OCI-LY1 (cell line): ENCODE data around the gene A1BG.
A peak's percentile ranks its signal among the peaks of the same experiment; 100 is the strongest.

ENCODE experiments used
- H2AFZ ChIP-seq: fragments of 200-600 bp; sonication (generic), shearing (Covaris generic); 2 replicates; pipeline ENCODE4 v1.6.0; 2014; ENCODE audit warnings: antibody characterized with exemption, mild to moderate bottlenecking, low read length
- H3F3A ChIP-seq: fragments of 200-600 bp; sonication (generic), shearing (Covaris generic); 2 replicates; pipeline ENCODE4 v1.6.0; 2014; ENCODE audit warnings: mild to moderate bottlenecking, antibody characterized with exemption, low read length, moderate library complexity; ENCODE audit not compliant: insufficient read depth
- H3K27ac ChIP-seq: fragments of 200-600 bp; sonication (generic); 2 replicates; pipeline ENCODE4 v1.5.1; 2014; ENCODE audit warnings: low read length, mixed run types, mild to moderate bottlenecking, low read depth; ENCODE audit not compliant: poor library complexity, severe bottlenecking
- H3K27me3 ChIP-seq: fragments of 200-600 bp; sonication (generic); 2 replicates; pipeline ENCODE4 v1.6.0; 2014; ENCODE audit warnings: antibody characterized with exemption, mild to moderate bottlenecking, low read length, moderate library complexity; ENCODE audit not compliant: insufficient read depth
- H3K36me3 ChIP-seq: fragments of 200-600 bp; sonication (generic); 2 replicates; pipeline ENCODE4 v1.6.1; 2014; ENCODE audit warnings: mild to moderate bottlenecking, antibody characterized with exemption, low read length, moderate library complexity, mixed read lengths; ENCODE audit not compliant: insufficient read depth
- H3K4me1 ChIP-seq: fragments of 200-600 bp; sonication (generic); 2 replicates; pipeline ENCODE4 v1.5.1; 2014; ENCODE audit warnings: mild to moderate bottlenecking, low read length, moderate library complexity; ENCODE audit not compliant: insufficient read depth, severe bottlenecking
- H3K4me2 ChIP-seq: fragments of 200-600 bp; sonication (generic), shearing (Covaris generic); 2 replicates; pipeline ENCODE4 v1.6.1; 2014; ENCODE audit warnings: low read length
- H3K4me3 ChIP-seq: fragments of 200-600 bp; sonication (generic); 2 replicates; pipeline ENCODE4 v1.5.1; 2014; ENCODE audit warnings: low read length, low read depth, mild to moderate bottlenecking, mixed read lengths; ENCODE audit not compliant: poor library complexity, severe bottlenecking
- H3K79me2 ChIP-seq: fragments of 200-600 bp; shearing (Covaris generic); 2 replicates; pipeline ENCODE4 v1.6.1; 2016; ENCODE audit warnings: mixed run types, low read length, mixed read lengths; ENCODE audit not compliant: insufficient read depth
- H3K9ac ChIP-seq: fragments of 200-600 bp; sonication (generic), shearing (Covaris generic); 2 replicates; pipeline ENCODE4 v1.6.1; 2014; ENCODE audit warnings: mild to moderate bottlenecking, low read length, mixed read lengths
- H3K9me2 ChIP-seq: fragments of 200-600 bp; sonication (generic), shearing (Covaris generic); 2 replicates; pipeline ENCODE4 v1.6.1; 2014; ENCODE audit warnings: low read depth, mild to moderate bottlenecking, low read length, mixed read lengths
- H3K9me3 ChIP-seq: fragments of 200-600 bp; shearing (Covaris generic); 2 replicates; pipeline ENCODE4 v1.6.1; 2014; ENCODE audit warnings: low read length, mixed read lengths
- H4K20me1 ChIP-seq: fragments of 200-600 bp; sonication (generic), shearing (Covaris generic); 2 replicates; pipeline ENCODE4 v1.6.0; 2016; ENCODE audit warnings: mild to moderate bottlenecking, low read length; ENCODE audit not compliant: insufficient read depth
- EZH2 ChIP-seq: fragments of 200-600 bp; sonication (generic), shearing (Covaris generic); IDR thresholded peaks from 2 replicates; pipeline ENCODE4 v1.8.0; 2017; ENCODE audit warnings: borderline replicate concordance, mixed run types, mild to moderate bottlenecking, antibody characterized with exemption, low read length, moderate library complexity, mixed read lengths
- TF ChIP-seq, protein P1 (sequence below): fragments of 200-600 bp; sonication (generic), shearing (Covaris generic); IDR thresholded peaks from 2 replicates; pipeline ENCODE4 v1.5.1; 2017; ENCODE audit warnings: mild to moderate bottlenecking, antibody characterized with exemption, low read length, moderate library complexity, mixed read lengths

A1BG gene

DNA sequence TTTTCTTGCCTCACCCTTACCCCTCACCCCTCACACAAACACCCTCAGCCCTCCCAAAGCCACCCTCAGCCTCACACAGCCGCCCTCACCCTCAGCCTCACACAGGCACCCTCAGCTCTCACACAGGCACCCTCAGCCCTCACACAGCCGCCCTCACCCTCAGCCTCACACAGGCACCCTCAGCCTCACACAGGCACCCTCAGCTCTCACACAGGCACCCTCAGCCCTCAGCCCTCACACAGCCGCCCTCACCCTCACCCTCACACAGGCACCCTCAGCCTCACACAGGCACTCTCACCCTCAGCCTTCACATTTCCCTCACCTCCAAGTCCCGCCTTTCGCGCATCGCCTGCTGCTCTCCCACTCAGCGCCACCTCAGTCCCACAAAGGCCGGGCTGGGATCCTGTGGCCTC, 26.8 kb downstream of the A1BG start:
- Histone ChIP-seq H3F3A (no peaks in the 10 kb centered on the region), H3K9ac (peak overlapping the region; percentile 80), H3K27ac (no peak overlapping the region), H3K79me2 (no peaks in the 10 kb centered on the region), H2AFZ (no peak overlapping the region), H3K36me3 (no peaks in the 10 kb centered on the region), H3K9me2 (no peaks in the 10 kb centered on the region), H3K4me3 (peak overlapping the region; percentile 74), H3K4me2 (peak overlapping the region; percentile 71), H3K27me3 (no peaks in the 10 kb centered on the region), H3K9me3 (no peaks in the 10 kb centered on the region), H4K20me1 (no peaks in the 10 kb centered on the region), H3K4me1 (peaks cover 34% of the 10 kb centered on the region)
- TF ChIP-seq, protein P1, sequence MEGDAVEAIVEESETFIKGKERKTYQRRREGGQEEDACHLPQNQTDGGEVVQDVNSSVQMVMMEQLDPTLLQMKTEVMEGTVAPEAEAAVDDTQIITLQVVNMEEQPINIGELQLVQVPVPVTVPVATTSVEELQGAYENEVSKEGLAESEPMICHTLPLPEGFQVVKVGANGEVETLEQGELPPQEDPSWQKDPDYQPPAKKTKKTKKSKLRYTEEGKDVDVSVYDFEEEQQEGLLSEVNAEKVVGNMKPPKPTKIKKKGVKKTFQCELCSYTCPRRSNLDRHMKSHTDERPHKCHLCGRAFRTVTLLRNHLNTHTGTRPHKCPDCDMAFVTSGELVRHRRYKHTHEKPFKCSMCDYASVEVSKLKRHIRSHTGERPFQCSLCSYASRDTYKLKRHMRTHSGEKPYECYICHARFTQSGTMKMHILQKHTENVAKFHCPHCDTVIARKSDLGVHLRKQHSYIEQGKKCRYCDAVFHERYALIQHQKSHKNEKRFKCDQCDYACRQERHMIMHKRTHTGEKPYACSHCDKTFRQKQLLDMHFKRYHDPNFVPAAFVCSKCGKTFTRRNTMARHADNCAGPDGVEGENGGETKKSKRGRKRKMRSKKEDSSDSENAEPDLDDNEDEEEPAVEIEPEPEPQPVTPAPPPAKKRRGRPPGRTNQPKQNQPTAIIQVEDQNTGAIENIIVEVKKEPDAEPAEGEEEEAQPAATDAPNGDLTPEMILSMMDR = no peak

DNA sequence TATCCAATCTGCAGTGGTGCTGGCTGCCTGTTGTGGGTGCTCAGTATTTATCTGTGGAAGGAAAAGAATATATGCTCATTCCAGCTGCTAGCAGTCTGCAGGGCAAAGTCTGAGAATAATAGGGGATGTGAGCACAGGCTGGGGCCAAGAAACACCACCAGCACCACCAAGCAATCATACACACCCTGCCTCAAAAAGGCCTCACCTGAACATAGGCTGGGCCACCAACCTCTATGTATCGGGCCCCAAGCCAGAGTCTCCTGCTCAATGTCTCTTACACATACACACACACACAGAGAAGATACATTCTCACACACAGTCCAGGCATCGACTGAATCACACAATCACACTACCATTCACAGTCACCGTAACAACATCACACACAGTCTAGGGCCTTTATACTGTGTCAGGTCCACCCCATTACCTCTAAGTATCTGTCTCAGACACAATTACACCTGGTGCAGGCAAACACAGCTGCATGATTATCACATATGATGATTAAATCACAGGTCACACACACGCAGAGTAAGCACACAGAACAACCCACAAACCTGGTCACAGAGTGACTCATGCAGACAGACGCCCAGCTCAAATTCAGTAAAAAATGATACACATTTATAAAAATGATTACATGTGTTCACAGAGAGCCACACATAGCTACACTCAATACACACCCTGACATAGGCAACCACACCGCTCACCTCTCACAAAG, 27.8 kb downstream of the A1BG start:
- Histone ChIP-seq H3K36me3 (no peaks in the 10 kb centered on the region), H4K20me1 (no peaks in the 10 kb centered on the region), H3K79me2 (no peaks in the 10 kb centered on the region), H3F3A (no peaks in the 10 kb centered on the region), H3K27me3 (no peaks in the 10 kb centered on the region), H3K9ac (peak overlapping the region; percentile 80; the same call in 1 of the 2 replicates), H3K9me2 (no peaks in the 10 kb centered on the region), H3K4me2 (peak overlapping the region; percentile 71), H3K4me3 (peak overlapping the region; percentile 74), H2AFZ (no peak overlapping the region), H3K9me3 (no peaks in the 10 kb centered on the region), H3K27ac (peak overlapping the region; percentile 5), H3K4me1 (peaks cover 34% of the 10 kb centered on the region)
- no peak for TF ChIP-seq EZH2
- TF ChIP-seq, protein P1 = no peak

GRCh38 chr19:58319241-58319640, 34.1 kb downstream of the A1BG start:
- Histone ChIP-seq H3K9me3 (no peaks in the 10 kb centered on the region), H3F3A (no peaks in the 10 kb centered on the region), H3K4me2 (no peak overlapping the region), H4K20me1 (no peaks in the 10 kb centered on the region), H3K36me3 (peaks cover 17% of the 10 kb centered on the region), H3K79me2 (no peaks in the 10 kb centered on the region), H3K9me2 (no peaks in the 10 kb centered on the region), H3K27ac (no peak overlapping the region), H3K9ac (no peak overlapping the region), H3K27me3 (no peaks in the 10 kb centered on the region), H3K4me1 (no peaks in the 10 kb centered on the region), H2AFZ (no peak overlapping the region), H3K4me3 (no peak overlapping the region)
- TF ChIP-seq, protein P1 = no peak
- TF ChIP-seq EZH2 = no peak
